Liver (tissue), 3 donors: ENCODE data around the gene TMED6.
A peak's percentile ranks its signal among the peaks of the same experiment; 100 is the strongest.

Experiments used
- EGR1 ChIP-seq, 2 donors: IDR thresholded peaks; 2 replicates each; pipeline ENCODE4 v1.6.1; 2016 to 2018; ENCODE audit warnings: antibody characterized with exemption in 2 of 2, low read depth in 2 of 2
- HNF4A ChIP-seq, 2 donors: conservative IDR thresholded peaks; 2 replicates each; pipeline ENCODE4 v1.6.1; 2016; ENCODE audit warnings: antibody characterized with exemption in 2 of 2, mild to moderate bottlenecking in 2 of 2
- HNF4G ChIP-seq: IDR thresholded peaks from 2 replicates; pipeline ENCODE4 v1.6.1; 2016; ENCODE audit warnings: antibody characterized with exemption
- MAX ChIP-seq: IDR thresholded peaks from 2 replicates; pipeline ENCODE4 v1.6.1; 2016; ENCODE audit warnings: antibody characterized with exemption
- RAD21 ChIP-seq, 2 donors: IDR thresholded peaks; 2 replicates each; pipeline ENCODE4 v1.6.1; 2016; ENCODE audit warnings: antibody characterized with exemption in 2 of 2, mild to moderate bottlenecking in 2 of 2
- REST ChIP-seq: IDR thresholded peaks from 2 replicates; pipeline ENCODE4 v1.6.1; 2016; ENCODE audit warnings: antibody characterized with exemption, mild to moderate bottlenecking
- TF ChIP-seq, protein P1 (sequence below): fragments of 150-350 bp; IDR thresholded peaks from 2 replicates; pipeline ENCODE4 v1.5.1; 2017; ENCODE audit warnings: improper control_type of control experiment, low read depth, low read length; ENCODE audit not compliant: missing input control
- donor health status: healthy.
- donor health status: healthy.

- TF ChIP-seq REST (peak; percentile 43), RAD21 (IDR thresholded peaks at IDR 0.05) (peak; percentile 89 to 93), EGR1 (IDR thresholded peaks at IDR 0.05; ENCODE audit: low read depth in 2 of 2) (no peak), MAX (peak; percentile 67), HNF4G (no peak), HNF4A (conservative IDR thresholded peaks at IDR 0.05) (peak; percentile 35 to 62)
- TF ChIP-seq, protein P1, sequence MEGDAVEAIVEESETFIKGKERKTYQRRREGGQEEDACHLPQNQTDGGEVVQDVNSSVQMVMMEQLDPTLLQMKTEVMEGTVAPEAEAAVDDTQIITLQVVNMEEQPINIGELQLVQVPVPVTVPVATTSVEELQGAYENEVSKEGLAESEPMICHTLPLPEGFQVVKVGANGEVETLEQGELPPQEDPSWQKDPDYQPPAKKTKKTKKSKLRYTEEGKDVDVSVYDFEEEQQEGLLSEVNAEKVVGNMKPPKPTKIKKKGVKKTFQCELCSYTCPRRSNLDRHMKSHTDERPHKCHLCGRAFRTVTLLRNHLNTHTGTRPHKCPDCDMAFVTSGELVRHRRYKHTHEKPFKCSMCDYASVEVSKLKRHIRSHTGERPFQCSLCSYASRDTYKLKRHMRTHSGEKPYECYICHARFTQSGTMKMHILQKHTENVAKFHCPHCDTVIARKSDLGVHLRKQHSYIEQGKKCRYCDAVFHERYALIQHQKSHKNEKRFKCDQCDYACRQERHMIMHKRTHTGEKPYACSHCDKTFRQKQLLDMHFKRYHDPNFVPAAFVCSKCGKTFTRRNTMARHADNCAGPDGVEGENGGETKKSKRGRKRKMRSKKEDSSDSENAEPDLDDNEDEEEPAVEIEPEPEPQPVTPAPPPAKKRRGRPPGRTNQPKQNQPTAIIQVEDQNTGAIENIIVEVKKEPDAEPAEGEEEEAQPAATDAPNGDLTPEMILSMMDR: peak; percentile 70
Measured at GRCh38 chr16:69397821-69398521, 46.4 kb upstream of the TMED6 start.
